HG03354 (cell line): Measurements from ENCODE around the gene WWC2.
"Not testable (repeated sequence)": the region's sequence is repeated elsewhere in the genome, so short reads cannot be mapped to it uniquely, and the experiment has no call there.

ENCODE experiments used
- ATAC-seq: cut with Tn5 transposase; IDR thresholded peaks from one replicate; pipeline ENCODE4 v1.9.1; 2021; ENCODE audit warnings: mild to moderate bottlenecking; ENCODE audit not compliant: unreplicated experiment, poor library complexity, severe bottlenecking

Gene WWC2

DNA sequence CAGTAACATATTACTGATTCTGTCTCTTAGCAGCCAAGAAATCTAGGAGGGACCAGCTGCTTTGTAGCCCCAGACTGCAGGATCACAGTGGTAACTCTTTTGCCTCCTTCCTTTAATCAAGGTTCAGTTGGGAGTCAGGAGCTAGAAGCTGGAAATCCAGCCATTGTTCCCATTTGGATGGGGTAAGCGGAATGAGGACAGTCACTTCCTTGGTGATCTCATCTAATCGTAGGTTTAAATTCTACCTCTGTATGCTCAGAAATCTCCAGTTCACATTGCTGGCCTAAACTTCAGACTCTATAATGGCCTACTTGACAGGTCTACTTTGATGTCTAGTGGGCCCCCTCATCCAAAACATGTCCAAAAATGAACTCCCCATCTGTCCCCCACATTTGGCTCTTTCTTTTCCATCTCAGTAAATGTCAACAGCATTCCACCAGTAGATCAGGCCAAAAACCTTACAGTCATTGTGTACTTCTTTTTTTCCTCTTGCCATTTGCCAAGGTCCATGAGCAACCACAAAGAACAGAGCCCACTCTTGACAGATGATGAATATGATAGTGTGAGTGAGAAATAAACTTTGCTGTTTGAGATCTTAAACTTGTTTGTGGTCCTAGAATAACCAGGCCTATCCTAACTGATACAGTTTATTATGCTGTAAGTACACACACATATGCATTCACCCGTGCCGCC lies 40.1 kb downstream of the WWC2 start:
- no peak for ATAC-seq

DNA sequence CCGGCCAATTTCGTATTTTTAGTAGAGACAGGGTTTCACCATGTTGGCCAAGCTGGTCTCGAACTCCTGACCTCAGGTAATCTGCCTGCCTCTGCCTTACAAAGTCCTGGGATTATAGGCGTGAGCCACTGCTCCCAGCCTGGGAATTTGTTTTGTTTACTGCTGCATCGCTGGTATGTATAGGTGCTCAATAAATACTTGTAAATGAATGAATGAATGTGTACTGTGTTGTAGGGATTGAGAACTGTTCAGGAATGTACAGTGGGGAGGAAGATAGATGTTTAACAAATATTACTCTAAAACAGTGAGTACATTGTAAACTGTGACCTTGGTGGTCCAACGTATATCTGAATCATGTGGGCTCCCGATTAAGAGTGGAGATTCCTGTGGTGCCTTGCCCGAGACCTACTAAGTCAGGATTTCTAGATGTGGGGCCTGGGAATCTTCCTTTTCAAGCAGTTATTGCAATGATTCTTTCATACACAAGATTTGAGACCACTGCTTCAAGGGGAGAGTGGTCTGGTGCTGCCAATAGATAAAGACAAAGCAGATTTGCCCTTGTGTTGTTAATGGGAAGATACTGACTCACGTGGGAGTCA lies 41.0 kb downstream of the WWC2 start:
- ATAC-seq = no peak

DNA sequence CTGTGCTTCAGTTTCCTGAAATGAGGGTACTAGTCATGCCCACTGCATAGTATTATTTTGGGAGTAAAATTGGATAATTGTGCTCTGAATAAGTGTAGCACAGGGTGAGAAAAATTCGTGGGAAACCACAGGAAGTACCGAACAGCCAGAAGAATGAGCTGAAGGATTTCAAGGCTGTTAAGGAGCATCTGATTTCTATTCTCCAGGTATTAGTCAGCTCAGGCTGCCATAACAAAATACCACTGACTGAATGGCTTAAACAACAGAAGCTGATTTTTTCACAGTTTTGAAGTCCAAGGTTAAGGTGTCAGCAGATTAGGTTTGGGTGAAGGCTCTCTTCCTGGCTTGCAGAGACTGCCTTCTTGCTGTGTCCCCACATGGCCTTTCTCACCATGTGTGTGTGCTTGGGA lies 41.9 kb downstream of the WWC2 start:
- ATAC-seq = no peak

DNA sequence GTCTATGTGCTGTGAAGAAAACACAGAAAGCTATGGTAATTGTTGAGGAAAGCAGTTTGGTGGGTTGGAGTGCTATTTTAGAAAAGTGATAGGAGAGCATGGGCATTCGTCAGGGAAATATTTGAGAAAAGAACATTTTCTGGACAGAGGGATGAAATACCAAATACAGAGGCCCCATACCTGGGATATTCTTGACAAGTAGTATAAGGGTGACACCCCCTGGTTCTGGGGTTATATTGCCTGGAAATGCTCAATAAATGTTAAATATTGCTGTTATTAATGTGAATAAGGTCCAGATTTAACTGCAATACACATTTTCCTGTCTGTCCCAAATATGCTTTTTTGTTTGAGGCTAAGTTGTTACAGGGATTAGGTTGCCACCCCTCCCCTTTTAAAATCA lies 42.9 kb downstream of the WWC2 start:
- ATAC-seq = no peak

DNA sequence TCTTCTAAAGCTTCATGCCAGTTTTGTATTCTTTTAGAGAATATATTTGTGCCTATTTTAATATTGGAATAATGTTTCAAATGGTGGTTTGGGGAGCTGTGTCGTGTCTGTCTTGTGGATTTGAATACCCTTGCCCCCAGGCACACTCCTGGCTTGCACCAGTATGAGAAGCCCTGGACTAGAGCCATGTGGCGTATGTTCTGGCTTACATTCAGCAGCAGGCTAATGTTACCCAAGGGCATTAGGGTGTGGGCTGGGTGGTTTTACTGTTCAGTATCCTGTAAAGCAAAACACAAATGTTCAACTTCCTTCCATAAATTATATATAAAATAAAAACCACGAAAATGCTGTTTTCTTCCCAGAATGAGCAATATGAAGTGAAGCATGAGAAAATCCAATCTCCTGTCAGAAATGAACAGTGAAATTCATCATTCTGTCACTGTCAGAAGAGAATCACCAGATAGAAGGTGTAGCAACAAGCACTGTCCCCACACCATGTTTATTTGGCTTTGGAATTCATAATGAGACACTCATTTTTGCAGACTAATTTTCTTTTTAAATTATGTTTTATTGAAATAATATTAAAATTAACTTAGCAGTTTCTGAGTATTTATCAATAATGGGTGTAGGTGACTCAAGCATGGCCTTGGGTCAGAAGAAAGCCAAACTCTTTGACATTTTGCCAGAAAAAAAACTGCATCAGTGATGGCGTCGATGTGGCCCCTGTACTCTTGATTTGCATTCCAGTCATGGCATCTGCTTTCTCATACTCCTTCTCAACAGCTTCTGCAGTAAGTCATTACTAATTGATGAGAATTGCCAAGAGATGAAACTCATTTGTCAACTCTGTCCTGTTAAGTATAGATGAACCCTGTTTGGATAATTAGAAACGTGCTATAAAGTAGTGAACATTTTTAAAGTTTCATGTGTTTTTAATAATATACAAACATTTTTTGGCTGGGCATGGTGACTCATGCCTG lies 43.8 kb downstream of the WWC2 start:
- ATAC-seq = no peak

DNA sequence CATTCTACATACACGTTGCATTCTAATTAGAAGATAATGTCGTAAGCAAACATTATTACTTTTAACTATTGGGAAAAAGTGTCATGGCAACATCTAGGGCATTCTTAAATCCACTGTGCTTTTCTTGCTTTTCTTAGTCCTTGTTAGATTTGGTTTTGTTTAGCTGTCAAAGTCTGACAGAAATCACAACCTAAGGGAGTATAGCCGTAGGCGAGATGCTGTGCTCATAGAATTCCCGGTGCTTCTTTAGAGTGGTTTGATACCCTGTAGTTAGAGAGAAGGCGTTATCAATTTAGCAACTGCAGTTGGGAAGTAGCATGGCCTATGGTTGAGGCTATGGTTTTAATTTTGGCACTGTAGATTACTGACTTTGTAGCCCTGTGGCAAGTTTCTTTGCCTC lies 45.7 kb downstream of the WWC2 start:
- no peak for ATAC-seq

DNA sequence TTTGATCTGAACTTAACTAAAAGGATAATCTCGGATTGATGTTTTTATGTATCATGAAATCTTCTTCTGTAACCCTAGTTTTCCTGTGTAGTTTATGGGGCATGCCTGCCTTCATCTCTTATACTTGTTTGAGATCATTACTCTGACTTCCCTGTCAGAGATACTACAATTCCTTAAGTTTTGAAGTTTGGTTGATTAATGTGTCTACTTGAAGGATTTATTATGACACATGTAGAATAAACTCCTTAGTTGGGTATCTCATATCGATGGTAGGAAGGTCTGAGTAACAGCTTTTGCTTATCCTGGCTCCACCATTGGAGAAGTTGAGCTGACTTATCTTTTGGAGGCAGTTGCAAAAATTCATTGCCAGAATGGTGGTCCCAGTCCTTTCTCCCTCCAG lies 46.7 kb downstream of the WWC2 start:
- ATAC-seq = no peak

DNA sequence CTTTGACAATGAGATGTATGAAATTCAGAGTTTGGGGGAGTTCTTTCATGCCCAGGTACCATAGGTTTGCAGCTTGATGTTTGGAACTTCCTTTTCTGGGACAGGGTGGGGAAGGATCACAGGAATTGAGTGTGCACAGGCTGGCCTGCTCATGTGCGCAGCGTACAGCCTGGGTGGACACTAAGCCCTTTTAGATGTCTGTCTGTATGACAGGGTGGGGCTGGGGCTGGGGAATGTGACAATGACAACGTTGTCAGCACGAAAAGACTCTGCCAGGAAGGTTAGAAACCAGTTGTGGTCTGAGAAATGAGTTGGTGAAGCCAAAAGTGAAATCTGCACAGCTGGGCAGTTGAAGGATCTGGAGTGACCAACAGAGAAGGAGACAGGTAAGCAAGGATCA lies 47.4 kb downstream of the WWC2 start:
- ATAC-seq = no peak

DNA sequence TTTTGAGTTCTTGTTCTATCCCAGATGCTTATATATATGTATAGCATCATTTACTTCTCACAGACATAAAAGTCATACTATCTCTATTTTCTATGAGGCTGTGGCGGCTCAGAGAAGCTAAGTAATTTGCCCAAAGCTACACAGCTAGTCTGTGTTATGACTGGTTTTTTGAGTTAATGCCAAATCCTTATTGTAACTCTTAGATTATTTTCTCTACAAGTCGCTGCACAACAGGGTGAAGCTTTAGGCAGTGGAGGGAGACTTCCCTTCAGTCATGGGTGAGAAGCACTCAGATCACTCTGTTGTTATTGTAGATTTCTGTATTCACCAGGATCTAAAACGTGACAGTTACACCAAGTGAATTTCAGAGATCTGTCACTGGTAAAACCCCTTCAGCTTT lies 48.1 kb downstream of the WWC2 start:
- no peak for ATAC-seq

DNA sequence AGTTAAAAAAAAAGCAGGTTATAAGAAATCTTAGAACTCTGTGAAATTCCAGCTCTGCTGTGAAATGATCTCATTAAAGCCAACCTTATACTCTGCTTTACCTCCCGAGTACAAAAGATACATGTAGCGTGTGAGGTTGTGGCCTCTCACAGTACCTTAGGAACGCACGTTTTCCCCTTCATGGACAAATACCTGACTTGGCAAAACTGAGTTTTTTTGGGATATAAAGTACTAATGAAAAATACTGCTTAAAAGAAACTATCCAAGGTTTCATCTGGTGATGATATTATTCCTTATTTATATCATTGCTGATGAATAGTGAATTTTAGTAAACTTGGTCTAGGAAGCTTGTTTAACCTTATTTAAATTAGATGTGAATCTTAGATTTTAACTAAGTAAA lies 48.9 kb downstream of the WWC2 start:
- no peak for ATAC-seq

DNA sequence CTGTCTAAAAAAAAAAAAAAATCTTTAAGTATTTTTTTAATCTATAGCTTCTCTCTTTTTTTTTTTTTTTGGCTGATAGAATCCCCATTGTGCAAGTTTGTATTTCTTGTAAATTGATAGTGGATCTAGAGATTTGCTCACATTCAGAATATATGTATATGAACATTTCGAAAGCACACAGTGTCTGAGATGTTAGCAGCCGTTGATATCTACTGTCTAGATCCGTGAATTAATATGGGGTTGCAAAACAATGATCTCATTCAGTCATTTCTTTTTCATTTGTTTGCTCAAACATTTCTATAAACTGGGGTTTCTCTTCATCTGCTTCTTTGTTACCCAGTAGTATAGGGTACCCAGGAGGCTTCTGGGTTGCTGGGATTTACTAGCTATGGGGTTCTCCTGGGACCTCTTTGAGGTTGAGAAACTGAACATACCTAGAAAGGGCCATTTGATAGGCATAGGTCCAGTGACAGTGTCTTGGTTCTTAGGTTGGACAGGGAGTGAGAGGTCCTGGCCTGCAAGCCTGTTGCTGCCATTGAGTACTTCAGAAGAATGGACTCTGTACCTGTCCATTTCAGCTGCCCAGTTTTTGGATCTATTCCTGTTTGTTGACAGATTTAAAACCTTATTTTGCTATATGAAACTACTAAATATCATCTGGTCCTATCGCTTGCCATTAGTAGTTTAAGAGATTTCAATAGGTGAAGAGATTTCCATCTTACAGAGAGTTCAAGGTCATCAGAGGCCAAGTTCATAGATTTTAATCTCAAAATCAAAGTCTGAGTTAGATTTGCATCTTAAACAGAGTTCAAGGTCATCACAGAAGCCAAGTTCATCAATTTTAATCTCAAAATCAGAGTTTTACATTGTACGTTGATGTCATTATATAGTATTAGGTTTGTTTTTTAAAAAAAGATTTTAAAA lies 50.8 kb downstream of the WWC2 start:
- no peak for ATAC-seq

DNA sequence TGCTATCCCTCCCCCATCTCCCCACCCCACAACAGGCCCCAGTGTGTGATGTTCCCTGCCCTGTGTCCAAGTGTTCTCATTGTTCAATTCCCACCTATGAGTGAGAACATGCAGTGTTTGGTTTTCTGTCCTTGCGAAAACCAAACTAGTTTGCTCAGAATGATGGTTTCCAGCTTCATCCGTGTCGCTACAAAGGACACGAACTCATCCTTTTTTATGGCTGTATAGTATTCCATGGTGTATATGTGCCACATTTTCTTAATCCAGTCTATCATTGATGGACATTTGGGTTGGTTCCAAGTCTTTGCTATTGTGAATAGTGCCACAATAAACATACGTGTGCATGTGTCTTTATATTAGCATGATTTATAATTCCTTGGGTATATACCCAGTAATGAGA lies 51.6 kb downstream of the WWC2 start:
- ATAC-seq = not testable (repeated sequence)

DNA sequence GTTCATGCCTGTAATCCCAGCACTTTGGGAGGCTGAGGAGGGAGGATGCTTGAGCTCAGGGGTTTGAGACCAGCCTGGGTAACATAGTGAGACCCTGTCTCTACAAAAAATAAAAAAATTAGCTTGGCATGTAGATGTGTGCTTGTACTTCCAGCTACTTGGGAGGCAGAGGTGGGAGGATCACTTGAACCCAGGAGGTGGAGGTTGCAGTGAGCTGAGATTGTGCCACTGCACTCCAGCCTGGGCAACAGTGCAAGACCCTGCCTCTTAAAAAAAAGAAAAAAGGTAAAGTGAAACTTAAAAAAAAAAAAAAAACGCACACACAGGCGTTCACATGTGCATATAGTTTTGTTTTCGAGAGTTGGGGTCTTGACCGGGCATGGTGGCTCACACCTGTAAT lies 53.2 kb downstream of the WWC2 start:
- ATAC-seq = not testable (repeated sequence)

DNA sequence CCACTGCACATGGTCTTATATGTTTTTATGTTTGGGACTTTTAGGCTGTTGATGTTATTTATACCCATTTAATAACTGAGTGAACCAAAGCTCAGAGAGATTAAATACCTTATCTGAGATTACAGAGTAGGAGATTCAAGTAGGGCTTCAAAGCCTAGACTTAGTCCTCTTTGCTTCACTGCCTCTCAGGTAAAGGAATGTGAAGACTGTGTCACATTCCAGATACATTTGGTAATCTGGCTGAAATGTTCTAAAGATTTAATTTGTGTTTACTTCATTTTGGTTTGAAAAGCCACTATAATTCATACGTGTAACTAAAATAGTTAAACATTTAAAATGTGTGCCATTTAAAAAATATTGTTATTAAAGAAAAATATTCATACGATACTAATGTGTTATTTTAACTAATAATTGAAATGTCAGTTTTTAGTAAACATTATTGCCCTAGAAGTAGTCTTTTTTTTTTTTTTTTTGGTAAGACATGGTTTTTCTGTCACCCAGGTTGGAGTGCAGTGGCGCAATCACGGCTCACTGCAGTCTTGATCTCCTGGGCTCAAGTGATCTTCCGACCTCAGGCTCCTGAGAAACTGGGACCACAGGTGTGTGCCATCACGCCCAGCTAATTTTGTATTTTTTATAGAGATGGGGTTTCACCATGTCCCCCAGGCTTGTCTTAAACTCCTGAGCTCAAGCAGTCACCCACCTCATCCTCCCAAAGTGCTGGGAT lies 54.3 kb downstream of the WWC2 start:
- ATAC-seq = no peak

DNA sequence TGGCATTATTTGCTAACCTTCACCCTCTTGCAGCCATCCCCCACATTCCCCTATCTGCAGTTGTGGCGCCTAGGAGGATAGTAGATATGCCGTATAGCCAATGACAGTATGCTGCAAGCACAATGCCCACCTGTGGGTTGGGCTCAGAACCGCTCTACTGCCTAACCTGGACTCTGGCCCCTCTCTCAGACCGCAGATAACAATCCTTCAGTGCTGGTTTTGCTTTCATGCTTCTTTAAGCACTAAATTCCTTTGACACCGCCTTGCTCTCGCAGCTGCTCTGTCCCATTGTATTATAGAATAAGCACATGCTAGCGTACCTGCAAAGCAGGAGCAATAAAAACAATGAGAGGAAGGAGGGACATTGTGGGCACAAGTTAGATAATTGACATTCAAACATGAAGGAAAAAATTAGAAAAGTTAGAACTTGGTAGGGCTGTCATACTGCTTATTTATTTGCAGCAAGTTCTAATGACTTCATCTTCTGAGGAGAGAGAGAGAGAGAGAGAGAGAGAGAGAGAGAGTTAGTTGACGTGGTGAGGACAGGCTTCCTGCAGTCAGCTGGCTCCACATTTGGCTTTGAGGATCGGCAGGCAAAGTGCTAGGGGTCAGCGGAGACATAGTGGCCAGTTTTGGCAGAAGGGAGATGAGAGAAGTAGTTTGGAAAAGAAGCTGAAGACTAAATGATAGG lies 55.8 kb downstream of the WWC2 start:
- ATAC-seq = no peak

DNA sequence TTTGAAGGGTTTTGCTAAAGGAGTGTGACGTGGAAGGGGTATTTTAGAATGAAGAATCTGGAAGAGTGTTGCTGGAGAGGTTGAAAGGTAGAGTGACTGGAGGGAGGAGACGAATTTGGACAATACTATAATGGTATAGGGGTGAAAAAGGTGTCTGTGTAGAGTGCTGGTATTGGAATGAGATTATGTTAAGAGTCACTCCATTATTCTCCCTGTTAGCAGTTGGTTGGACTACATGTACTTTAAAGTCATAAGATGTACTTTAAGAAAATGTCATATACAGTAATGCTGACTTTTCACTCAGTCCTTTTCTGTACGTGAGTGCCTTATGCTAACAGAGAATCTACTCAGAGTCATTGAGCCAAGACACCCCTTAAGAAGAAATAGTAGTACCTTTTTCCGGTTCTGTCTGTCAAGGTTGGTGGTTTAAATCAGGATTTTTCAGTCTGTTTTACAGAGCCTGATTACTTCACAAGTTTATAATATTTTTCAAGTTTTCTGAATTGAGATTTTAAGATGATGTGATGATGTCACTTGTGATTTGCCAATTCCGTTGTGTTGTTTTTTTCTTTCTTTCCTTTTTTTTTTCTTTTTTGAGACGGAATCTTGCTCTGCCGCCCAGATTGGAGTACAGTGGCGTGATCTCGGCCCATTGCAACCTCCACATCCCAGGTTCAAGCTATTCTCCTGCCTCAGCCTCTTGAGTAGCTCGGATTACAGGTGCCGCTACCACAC lies 56.6 kb downstream of the WWC2 start:
- no peak for ATAC-seq

DNA sequence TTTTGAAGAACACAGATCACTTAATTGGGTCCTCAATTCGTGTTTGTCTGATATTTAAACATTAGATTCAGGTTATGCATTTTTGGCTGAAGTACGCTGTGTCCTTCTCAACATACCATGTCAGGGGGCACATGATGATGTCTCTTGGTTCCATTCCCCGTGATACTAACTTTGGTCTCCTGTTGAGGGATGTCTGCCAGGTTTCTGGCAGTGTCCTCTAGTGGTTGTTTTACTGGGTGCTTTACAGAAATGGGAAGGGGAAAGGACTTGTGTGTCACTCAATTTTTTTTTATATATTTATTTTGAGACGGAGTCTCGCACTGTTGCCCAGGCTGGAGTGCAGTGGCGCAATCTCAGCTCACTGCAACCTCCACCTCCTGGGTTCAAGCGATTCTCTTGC lies 58.2 kb downstream of the WWC2 start:
- no peak for ATAC-seq

DNA sequence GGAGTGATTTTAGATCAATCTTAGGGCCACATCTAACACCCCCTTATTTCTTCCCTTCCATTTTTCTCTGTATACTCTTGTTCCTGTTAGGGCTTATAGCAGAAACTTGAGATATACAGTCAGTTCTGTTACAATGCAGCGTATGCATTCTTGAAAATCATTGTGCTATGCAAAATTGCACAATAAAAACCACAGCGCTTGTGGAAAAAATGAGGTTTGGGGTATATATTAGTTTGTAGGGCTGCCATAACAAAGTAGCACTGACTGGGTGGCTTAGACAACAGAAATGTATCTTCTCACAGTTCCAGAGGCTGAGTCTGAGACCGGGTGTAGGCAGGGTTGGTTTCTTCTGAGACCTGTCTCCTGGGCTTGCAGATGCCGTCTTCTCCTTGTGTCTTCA lies 59.0 kb downstream of the WWC2 start:
- no peak for ATAC-seq
